Stimulated activated CD8-positive, alpha-beta memory T cell treated with anti-CD3 and anti-CD28 coated beads, Interleukin-7, amount 100 ng/mL, for 1 hour (primary cell): ENCODE measurements around the gene HIP1.
"Not testable (repeated sequence)": the region's sequence is repeated elsewhere in the genome, so short reads cannot be mapped to it uniquely, and the experiment has no call there.

Source experiments
- DNase-seq, 2 donors: peaks; one replicate each; pipeline ENCODE4 v3.0.0-alpha.2; 2020; ENCODE audit warnings: low read depth in 2 of 2

Gene HIP1

DNA sequence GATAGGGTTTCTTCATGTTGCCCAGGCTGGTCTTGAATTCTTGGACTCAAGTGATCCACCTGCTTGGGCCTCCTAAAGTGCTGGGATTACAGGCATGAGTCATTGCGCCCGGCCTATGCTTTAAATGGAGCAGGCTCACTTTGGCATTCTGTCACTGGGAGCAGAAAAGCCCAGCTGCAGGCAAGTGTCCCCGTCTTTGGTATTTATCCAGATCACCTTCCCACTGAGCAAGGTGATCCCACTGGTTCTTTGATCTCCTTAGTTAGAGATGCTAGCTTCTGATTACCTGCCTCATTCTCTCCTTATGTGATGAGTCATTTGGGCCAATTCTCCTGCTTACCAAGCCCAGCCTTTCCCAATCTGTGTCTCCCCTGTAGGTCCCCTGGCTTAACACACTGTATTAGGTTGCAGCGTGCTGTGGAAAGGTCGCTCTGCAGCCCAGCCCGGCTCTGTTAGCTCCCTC lies 207.4 kb downstream of the HIP1 start:
- no peak for DNase-seq

- not testable (repeated sequence) for DNase-seq
These were observed 211.5 kb downstream of the HIP1 start for GRCh38 chr7:75527224-75527722.

GRCh38 chr7:75521727-75522126 lies 217.0 kb downstream of the HIP1 start:
- DNase-seq, result not testable (repeated sequence)

GRCh38 chr7:75518842-75519241 lies 219.9 kb downstream of the HIP1 start:
- not testable (repeated sequence) for DNase-seq

GRCh38 chr7:75509033-75509432 lies 229.7 kb downstream of the HIP1 start:
- DNase-seq, result not testable (repeated sequence)

GRCh38 chr7:75492020-75492419 lies 246.7 kb downstream of the HIP1 start, which contains the start of gene SPDYE5:
SPDYE5 (plus strand) TSS chr7:75492320; CDS start chr7:75494048, 1,728 bp downstream.
- DNase-seq, result not testable (repeated sequence)

GRCh38 chr7:75485979-75486643 lies 252.6 kb downstream of the HIP1 start, which contains the start of gene POM121C:
POM121C (minus strand) TSS chr7:75486299; CDS start chr7:75441496, 44,803 bp downstream.
- DNase-seq, result peak; percentile 63 to 67

DNA sequence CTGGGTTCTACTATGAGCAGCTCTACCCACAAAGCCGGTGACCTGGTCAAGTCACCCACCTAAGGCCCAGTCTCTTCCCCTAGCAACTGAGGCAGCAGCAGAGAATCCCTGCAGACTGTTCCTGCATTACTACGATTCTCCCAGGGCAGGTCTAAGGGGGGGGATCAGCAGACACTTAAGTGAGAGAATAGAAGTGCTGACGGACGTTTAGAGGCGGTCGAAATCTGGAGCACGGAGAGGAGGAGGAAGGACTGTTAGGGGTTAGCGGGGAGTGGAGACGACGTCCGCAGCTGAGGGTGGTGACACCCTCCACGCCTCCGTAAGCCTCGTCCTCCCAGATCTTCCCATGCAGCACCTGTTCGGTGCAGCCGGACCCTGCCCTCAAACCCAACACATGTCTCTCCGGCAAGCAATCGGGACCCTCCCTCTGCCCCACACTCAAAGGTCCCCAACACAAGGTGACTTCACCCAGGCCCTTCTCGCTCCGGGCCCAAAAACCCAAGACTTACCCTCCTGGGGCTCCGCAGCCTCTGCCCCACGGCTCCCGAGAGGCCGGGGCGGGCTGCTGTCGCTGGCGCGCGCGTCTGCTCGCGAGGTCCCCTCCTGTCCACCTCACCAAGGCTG lies 253.3 kb downstream of the HIP1 start:
- DNase-seq, result not testable (repeated sequence)
